ENCODE results near the gene PIK3R5. TPM values are rescaled to one million over a fixed set of nuclear protein-coding genes. Genes with fewer than 3 reads are reported as not detected.

Gene PIK3R5
- polyA plus RNA-seq, 3 donors from 2014 or later: 26.7 to 90.9 (median 28.9) TPM

GRCh38 chr17:8905331-8905730 is 60.2 kb downstream of the PIK3R5 start:
- Mint-ChIP-seq H3K27ac (peak overlapping the region; percentile 81 to 94 (median 90)), H3K36me3 (peaks cover 30 to 68% (median 31%) of the 10 kb centered on the region in 3 donors), H3K4me1 (peaks cover 44 to 47% of the 10 kb centered on the region in 2 donors), H3K9me3 (no peaks in the 10 kb centered on the region), H3K27me3 (ENCODE audit: low read depth in 3 of 3) (peaks cover 0 to 5% (median 0%) of the 10 kb centered on the region in 3 donors), H3K4me3 (peak overlapping the region in 3 of 5 donors; percentile 2 to 59 (median 48))
- peak; percentile 23 to 47 (median 45) for DNase-seq

GRCh38 chr17:8904686-8905085 is 60.8 kb downstream of the PIK3R5 start:
- peak overlapping the region; percentile 81 to 94 (median 90) for H3K27ac Mint-ChIP-seq
- H3K4me1 Mint-ChIP-seq: peaks cover 49 to 54% of the 10 kb centered on the region in 2 donors

DNA sequence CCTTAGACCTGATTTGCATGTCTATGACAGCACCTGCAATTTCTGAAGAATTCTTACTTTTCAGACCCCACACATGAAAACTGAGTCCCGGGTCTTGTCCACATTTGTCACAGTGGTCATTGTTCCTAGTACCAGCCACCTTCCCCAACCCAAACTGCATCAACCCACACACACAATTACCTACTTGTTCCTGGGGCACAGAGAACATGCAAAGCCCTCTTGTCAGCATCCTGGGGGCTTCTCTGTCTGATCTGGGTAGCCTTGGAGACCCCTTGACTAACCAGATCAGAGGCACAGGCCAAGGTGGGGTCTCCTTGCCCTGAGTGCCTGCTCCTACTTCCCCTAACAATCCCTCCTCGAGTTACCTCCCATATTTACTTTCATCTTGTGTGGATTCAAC is 61.3 kb downstream of the PIK3R5 start:
- Mint-ChIP-seq H3K9me3 (no peaks in the 10 kb centered on the region), H3K36me3 (peaks cover 36 to 64% (median 37%) of the 10 kb centered on the region in 3 donors), H3K4me3 (no peak overlapping the region), H3K4me1 (peaks cover 54 to 58% of the 10 kb centered on the region in 2 donors), H3K27me3 (ENCODE audit: low read depth in 3 of 3) (peaks cover 1 to 7% (median 2%) of the 10 kb centered on the region in 3 donors), H3K27ac (peak overlapping the region; percentile 81 to 94 (median 90))
- DNase-seq: no peak

More at GRCh38 chr17:8904686-8905085, 60.8 kb downstream of the PIK3R5 start:
- no peak for DNase-seq
- Mint-ChIP-seq H3K4me3 (no peak overlapping the region), H3K36me3 (peaks cover 34 to 66% (median 37%) of the 10 kb centered on the region in 3 donors), H3K9me3 (no peaks in the 10 kb centered on the region), H3K27me3 (ENCODE audit: low read depth in 3 of 3) (peaks cover 0 to 7% (median 0%) of the 10 kb centered on the region in 3 donors)

- Mint-ChIP-seq H3K27ac (peak overlapping the region; percentile 87 to 95 (median 94)), H3K4me1 (peaks cover 80% of the 10 kb centered on the region in 2 donors), H3K27me3 (ENCODE audit: low read depth in 3 of 3) (peaks cover 4 to 18% (median 12%) of the 10 kb centered on the region in 3 donors), H3K4me3 (peak overlapping the region in 4 of 5 donors; percentile 13 to 56 (median 30)), H3K9me3 (no peaks in the 10 kb centered on the region), H3K36me3 (peaks cover 34 to 69% (median 48%) of the 10 kb centered on the region in 3 donors)
- no peak for DNase-seq
Observed at GRCh38 chr17:8900626-8901585, 64.6 kb downstream of the PIK3R5 start.

DNA sequence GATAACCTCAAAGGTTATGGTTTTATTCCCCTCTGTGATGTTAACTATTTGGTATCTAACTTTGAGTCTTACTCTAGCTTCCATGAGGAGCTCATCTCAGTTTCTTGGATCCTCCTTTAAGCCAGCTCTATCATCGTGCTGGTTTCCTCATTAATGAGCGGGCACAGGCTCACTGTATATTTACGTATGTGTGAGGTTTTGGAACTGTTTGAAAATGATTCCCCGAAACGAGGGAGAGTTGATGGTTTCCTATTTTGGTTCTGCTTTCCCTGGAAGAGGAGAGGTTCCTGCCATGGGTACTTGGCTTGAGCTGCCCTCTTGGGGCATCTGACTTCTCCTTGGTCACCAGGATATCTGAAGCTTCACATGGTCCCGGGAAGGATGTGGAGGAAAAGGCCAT is 65.3 kb downstream of the PIK3R5 start:
- H3K4me1 Mint-ChIP-seq: peaks cover 80% of the 10 kb centered on the region in 2 donors
- H3K4me3 Mint-ChIP-seq: peak overlapping the region; percentile 43 to 85 (median 67)
- H3K27ac Mint-ChIP-seq: peak overlapping the region; percentile 87 to 95 (median 94)
- H3K27me3 Mint-ChIP-seq (ENCODE audit: low read depth in 3 of 3): peaks cover 4 to 21% (median 15%) of the 10 kb centered on the region in 3 donors
- peaks cover 31 to 71% (median 43%) of the 10 kb centered on the region in 3 donors for H3K36me3 Mint-ChIP-seq
- no peak for DNase-seq
- no peaks in the 10 kb centered on the region for H3K9me3 Mint-ChIP-seq

DNA sequence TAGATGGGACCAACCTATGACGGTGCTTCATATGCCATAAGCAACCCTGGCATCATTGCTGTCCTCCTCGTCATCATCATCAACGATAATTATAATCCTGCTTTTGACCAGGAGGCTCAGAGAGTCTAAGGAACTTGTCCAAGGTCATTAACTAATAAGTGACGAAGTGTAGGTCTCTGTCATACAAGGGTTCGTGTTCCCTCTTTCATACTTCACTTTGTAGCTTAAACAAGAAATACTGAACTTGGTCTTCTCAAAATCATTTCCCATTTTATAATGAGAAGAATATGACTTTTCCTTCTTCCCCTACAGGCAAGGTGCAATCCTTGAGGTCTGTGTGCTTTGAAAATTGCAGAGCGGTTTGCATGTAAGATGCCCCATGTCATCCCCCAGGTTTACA is 66.9 kb downstream of the PIK3R5 start:
- Mint-ChIP-seq H3K27me3 (ENCODE audit: low read depth in 3 of 3) (peaks cover 4 to 22% (median 19%) of the 10 kb centered on the region in 3 donors), H3K4me3 (peak overlapping the region; percentile 57 to 85 (median 65)), H3K27ac (peak overlapping the region; percentile 87 to 95 (median 94)), H3K9me3 (no peaks in the 10 kb centered on the region), H3K4me1 (peaks cover 73 to 74% of the 10 kb centered on the region in 2 donors), H3K36me3 (peaks cover 24 to 61% (median 37%) of the 10 kb centered on the region in 3 donors)
- no peak for DNase-seq

DNA sequence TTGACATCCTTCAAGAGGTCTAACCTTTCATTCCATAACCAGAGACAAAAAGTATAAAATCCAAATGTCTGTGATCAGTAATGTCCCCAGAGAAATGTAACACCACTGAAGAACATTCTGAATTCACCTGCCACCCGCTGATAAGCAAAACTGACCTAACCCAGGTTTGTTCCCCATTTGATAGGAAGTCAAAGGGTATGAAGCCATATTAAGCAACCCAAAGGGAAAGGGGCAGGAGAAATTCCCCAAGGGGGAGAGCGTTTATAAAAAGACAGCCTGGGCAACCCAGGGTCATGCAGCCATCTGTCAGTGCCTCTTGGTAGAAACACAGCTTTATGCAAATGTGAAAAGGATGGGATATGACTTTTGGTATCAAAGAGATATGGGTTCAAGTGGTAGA is 67.4 kb downstream of the PIK3R5 start:
- H3K4me1 Mint-ChIP-seq: peaks cover 73 to 74% of the 10 kb centered on the region in 2 donors
- no peaks in the 10 kb centered on the region for H3K9me3 Mint-ChIP-seq
- H3K27me3 Mint-ChIP-seq (ENCODE audit: low read depth in 3 of 3): peaks cover 4 to 22% (median 19%) of the 10 kb centered on the region in 3 donors
- no peak for DNase-seq
- peak overlapping the region; percentile 87 to 95 (median 94) for H3K27ac Mint-ChIP-seq
- H3K36me3 Mint-ChIP-seq: peaks cover 24 to 59% (median 37%) of the 10 kb centered on the region in 3 donors
- peak overlapping the region in 4 of 5 donors; percentile 50 to 85 (median 71) for H3K4me3 Mint-ChIP-seq

DNA sequence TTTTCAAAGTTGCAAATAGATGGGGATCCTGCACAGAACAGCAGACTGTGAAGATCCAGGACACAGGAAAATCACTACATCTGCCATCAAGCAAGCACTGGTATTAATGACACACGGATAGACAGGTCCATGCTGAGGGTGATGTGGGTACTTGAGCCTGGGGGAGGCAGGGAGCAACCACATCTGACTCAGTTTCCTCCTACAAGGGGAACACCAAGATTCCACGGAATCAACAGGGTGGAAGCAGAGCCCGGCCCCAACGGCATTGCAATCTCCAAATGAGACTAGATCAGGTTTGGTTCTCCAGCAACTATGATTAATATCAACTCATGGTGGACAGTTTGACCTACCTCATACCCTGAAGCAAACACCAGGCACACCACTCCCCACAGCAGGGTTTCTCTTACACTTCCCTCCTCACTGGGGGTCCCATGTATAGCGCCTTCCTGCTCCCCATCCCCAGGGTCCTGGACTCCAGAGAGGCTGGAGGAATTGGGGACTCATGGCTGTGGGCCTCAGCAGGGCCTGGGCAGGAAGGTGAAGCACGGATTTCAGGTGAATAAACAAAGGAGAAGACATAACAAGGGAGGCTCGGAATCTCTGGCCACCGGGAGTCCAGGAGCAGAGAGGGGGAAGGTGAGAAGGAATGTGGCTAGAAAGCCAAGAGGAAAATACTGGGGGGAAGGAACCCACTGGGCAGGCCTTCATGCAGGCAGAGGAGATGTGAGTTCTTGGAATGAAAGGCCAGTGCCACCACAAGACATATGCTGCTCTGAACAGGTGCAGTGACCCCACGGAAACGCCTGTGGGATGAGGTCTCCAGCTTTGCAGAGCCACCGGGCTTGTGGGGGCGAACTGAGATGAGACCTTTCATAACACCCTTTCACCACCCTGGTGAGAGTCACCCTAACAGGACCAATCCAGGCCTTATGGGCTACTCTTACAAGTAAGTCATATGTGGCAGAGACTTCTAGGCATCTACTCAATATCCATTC is 68.6 kb downstream of the PIK3R5 start:
- Mint-ChIP-seq H3K36me3 (peaks cover 22 to 64% (median 46%) of the 10 kb centered on the region in 3 donors), H3K4me3 (peak overlapping the region; percentile 24 to 85 (median 50)), H3K27ac (peak overlapping the region; percentile 87 to 95 (median 94)), H3K4me1 (peaks cover 73 to 85% of the 10 kb centered on the region in 2 donors), H3K9me3 (no peaks in the 10 kb centered on the region), H3K27me3 (ENCODE audit: low read depth in 3 of 3) (peaks cover 4 to 25% (median 23%) of the 10 kb centered on the region in 3 donors)
- peak in 1 of 3 donors; percentile 23 for DNase-seq

DNA sequence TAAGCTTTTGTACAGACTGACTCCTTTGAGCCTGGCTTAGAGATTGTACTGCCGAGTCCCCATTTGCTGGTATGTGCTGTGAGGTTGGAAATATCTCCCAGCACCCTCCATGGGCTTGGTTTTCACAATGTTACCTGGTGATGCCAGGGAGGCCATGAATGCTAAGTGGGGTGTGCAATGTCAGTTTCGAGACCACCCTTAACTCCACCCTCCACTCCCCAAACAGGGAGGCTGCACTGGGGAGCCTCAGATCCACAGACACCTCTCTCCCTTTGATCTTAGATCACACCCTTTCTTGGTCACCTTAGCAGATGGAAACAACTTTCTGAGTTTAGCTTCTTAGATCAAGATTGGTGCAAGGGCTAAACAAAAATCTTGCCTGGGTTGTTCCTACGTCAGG is 69.4 kb downstream of the PIK3R5 start:
- H3K4me3 Mint-ChIP-seq: peak overlapping the region in 1 of 5 donors; percentile 4
- peaks cover 64 to 78% of the 10 kb centered on the region in 2 donors for H3K4me1 Mint-ChIP-seq
- no peak for DNase-seq
- no peaks in the 10 kb centered on the region for H3K9me3 Mint-ChIP-seq
- peaks cover 4 to 28% (median 25%) of the 10 kb centered on the region in 3 donors for H3K27me3 Mint-ChIP-seq (ENCODE audit: low read depth in 3 of 3)
- H3K36me3 Mint-ChIP-seq: peaks cover 14 to 61% (median 44%) of the 10 kb centered on the region in 3 donors
- peak overlapping the region; percentile 87 to 95 (median 94) for H3K27ac Mint-ChIP-seq

- Mint-ChIP-seq H3K36me3 (peaks cover 6 to 53% (median 40%) of the 10 kb centered on the region in 3 donors), H3K9me3 (no peaks in the 10 kb centered on the region), H3K4me1 (peaks cover 52 to 66% of the 10 kb centered on the region in 2 donors), H3K27me3 (ENCODE audit: low read depth in 3 of 3) (peaks cover 4 to 26% (median 25%) of the 10 kb centered on the region in 3 donors), H3K27ac (peak overlapping the region; percentile 87 to 95 (median 94)), H3K4me3 (peak overlapping the region in 1 of 5 donors; percentile 29)
- DNase-seq: peak; percentile 25 to 42 (median 40)
Observed at GRCh38 chr17:8894673-8895578, 70.6 kb downstream of the PIK3R5 start.

GRCh38 chr17:8894202-8894671 is 71.3 kb downstream of the PIK3R5 start:
- H3K4me1 Mint-ChIP-seq: peaks cover 46 to 60% of the 10 kb centered on the region in 2 donors
- H3K27ac Mint-ChIP-seq: peak overlapping the region in 1 of 6 donors; percentile 36
- peaks cover 7 to 24% (median 24%) of the 10 kb centered on the region in 3 donors for H3K27me3 Mint-ChIP-seq (ENCODE audit: low read depth in 3 of 3)
- no peaks in the 10 kb centered on the region for H3K9me3 Mint-ChIP-seq
- DNase-seq: no peak
- no peak overlapping the region for H3K4me3 Mint-ChIP-seq
- H3K36me3 Mint-ChIP-seq: peaks cover 4 to 54% (median 37%) of the 10 kb centered on the region in 3 donors
